Measurements from ENCODE around the gene PRPF4.

Gene PRPF4

DNA sequence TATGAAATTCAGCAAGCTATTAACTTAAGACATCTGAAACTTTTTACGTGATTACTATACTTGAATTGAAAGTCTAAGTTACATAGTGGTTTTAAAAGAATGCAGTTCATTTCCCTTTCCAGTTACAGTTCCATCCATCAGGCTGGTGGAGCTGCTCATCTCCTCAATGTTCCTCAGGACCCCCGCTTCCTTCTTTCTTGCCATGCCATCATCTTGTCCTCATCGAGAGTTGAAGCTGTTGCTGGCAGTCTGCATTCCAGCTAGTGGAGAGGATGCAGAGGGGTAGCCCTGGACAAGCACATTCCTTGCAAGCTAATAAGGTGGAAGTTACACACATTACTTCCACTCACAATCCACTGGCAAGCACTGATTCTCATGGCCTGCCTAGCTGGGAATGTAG, 36.5 kb downstream of the PRPF4 start:
- no peak for DNase-seq (ENCODE audit: low spot score)

DNA sequence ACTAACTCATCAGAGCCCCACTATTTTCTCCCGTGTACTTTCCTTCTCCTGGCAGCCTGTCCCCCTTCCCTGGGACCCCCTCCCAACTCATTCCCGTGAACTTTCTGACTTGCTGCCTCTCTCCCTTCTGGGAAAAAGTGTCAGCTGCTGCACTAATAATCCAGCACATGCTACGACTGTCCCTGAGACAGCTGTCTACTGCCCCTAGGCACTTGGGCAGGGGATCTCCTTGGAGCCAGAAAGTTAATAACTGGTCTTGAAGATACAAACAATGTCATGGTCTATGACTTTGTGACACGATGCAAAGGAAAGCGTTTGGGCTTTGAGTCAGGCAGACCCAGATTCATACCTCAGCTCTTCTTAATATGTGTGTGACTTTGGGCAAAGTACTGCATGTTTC, 37.8 kb downstream of the PRPF4 start:
- no peak for DNase-seq (ENCODE audit: low spot score)

DNA sequence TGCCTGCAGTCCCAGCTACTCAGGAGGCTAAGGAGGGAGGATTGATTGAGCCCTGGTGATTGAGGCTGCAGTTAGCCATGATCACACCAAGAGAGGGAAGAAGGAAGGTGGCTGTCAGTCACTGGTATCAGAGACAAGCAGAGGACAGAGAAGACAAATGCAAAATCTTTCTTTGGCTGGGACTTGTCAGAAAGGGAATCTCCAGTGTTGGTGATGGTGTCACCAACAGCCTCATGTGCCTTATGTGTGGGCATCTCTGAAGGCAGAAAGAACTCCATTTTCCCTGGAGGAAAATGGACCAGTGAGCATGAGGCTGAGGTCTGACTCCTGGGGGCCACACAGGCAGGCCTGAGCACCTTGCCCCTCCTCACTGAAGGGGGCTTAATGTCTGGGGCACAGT, 39.8 kb downstream of the PRPF4 start:
- no peak for DNase-seq (ENCODE audit: low spot score)

DNA sequence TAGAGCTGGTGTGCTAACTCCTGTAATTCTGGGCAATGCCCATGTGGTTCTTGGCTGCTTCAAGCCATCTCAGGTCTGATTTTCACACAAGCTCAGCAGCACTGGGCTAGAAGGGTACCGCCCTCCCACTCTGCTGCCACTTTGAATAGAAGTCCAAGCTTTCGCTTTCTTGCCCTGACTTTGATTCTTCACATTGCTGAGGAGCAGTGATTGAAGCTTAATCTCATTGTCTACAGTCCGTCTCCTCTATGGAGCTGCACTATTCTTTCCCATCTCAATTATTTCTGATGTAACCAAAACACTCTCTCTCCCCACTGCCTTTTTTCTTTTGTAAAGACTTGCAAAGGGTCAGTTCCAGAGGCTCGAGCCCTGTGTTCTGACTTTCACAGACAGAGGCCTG, 40.6 kb downstream of the PRPF4 start:
- no peak for DNase-seq (ENCODE audit: low spot score)

DNA sequence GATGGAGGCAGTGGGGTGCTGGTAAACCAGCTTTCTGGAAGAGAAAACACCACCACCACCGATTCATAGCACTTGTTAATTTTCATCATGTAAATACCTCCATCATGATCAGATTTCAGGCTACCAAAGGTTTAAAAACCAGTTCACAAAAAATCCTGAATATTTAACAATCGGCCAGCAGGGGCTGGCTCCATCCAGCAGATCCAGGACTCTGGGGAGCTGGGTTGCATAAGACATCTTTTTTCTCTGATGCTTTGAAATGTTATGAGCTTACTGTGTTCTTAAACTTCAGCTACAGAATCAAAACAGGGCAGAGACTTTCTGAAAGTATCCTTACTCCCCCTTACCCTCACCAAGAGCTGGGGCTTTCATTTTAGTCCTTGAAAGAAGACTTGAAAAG, 42.3 kb downstream of the PRPF4 start:
- no peak for DNase-seq (ENCODE audit: low spot score)

DNA sequence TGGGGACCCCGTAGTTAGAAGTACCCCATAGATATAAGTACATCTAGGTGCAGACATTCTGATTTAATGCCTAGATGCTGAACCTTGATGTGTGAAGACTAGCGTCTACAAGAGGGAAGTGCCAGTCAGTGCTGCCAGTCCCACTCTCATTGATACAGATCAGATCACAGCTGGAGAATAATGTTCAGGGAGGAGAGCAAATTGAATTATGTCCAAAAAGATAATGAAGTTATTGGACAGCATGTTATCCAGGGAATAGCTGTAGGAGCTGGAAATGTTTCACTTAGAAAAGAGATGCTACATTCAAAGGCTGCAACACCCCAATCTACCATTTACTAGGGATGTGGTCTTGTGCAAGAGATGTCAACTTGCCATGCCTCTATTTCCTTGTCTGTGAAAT, 43.6 kb downstream of the PRPF4 start:
- no peak for DNase-seq (ENCODE audit: low spot score)

DNA sequence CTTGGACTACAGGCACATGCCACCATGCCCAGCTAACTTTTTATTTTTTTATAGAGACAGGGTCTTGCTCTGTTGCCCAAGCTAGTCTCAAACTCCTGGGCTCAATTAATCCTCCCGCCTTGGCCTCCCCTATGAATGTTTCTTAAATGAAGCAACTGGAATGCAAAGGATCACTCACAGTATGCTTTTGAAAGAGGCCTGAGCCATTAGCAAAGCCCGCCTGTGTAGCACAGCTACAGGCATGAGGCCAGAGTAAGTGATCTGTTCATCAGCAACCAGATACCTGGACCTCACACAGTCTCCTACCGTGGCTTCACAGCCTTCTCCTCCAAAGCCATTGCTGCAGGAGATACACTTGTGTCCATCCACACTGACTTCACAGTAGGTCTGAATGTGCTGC, 44.6 kb downstream of the PRPF4 start:
- no peak for DNase-seq (ENCODE audit: low spot score)

DNA sequence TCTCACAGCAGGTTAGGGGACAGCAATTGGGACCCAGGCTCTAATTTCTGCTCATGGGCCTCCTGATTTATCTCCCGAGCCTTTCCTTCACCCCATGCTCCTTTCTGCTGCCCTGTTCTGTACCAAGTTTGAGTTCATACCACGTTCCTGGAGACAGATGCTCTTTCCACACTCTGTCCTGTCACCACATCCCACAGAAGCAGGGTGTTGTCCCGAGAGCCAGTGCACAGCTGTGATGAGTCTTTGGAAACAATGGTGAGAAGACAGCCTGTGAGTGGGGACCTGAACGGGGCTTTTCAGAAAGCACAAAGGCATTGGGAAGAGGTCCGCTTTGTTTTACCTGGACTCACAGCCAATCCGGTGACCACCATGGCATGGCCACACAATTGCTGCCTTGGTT, 47.2 kb downstream of the PRPF4 start:
- no peak for DNase-seq (ENCODE audit: low spot score)

DNA sequence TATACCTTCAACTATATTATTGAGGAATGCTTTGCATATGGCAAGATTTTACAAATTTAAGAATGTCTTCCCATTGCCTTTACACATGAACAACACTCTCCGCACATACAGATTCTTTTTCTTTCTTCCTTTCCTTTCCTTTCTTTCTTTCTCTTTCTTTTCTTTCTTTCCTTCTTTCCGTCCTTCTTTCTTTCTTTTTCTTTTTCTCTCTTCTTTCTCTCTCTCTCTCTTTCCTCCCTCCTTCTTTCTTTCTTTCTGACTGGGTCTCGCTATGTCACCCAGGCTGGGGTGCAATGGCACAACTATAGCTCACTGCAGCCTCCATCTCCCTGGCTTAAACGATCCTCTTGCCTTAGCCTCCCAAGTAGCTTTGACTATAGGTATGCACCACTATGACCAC, 50.8 kb downstream of the PRPF4 start:
- DNase-seq (ENCODE audit: low spot score) = no peak

DNA sequence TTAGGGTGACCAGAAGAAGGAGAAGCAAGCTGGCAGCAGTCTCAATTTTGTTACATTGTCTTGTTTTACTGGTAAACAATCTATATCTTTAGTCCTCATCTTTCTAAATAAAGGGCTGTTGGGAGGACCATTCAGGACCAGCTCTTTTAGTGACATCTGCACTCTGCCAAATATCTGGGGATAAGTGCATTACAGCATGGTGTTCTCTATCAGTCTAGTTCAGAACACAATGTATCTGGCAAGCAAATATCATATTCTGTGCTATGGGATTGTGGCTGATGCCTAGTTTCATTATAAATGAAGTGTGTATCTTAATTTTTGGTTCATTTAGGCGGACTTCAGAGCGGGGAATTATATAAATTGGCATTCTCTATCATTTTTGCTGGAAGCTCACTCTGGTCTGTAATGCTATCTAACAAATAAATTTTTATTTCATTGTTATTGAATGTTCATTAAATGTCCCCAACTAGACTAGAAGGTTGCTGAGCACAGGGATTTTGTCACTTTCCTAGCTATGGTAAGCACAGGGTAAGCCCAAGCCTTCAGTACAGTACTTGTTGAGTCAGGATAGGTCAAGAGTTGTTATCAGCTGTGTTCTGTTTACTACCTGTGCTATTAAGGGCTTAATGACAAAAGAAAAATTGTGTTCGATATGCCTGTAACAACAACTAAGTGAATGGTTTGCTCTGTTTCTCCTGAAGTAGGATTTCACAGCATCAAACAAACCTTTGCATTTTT, 52.8 kb downstream of the PRPF4 start:
- DNase-seq (ENCODE audit: low spot score) = no peak

DNA sequence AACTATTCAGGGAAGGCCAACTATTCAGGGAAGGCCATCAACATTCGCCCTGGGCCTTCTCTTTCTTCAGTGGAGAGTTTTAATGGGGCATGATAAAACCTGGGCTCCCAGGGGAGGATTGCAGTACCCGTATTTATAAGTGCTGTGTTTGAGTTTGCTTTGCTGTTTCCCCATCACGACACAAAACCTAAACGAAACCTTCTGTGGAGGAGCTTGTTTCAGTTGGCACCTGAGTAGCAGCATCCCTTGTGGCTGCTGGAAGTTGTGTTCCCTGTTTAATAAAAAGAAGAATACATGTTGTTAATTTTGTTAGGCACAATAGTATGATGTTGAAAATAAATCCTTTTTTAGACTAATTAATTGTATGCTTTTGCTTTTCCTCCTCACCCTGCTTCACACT, 56.3 kb downstream of the PRPF4 start:
- DNase-seq (ENCODE audit: low spot score) = no peak

DNA sequence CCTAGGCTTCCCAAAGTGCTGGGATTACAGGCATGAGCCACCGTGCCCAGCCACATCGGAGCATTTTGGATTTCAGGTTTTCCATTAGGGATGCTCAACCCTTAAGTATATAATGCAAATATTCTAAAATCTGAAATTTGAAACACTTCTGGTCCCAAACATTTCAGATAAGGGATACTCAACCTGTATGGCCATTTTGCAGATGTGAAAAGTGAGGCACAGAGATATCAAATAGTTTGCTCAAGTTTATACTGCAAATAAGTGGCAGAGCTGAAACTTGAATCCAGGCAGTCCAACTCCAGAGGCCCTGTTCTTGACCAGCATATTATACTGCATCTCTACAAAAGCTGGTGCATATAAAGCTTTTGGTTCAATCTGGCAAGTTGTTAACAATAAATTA, 62.3 kb downstream of the PRPF4 start:
- DNase-seq (ENCODE audit: low spot score) = no peak

DNA sequence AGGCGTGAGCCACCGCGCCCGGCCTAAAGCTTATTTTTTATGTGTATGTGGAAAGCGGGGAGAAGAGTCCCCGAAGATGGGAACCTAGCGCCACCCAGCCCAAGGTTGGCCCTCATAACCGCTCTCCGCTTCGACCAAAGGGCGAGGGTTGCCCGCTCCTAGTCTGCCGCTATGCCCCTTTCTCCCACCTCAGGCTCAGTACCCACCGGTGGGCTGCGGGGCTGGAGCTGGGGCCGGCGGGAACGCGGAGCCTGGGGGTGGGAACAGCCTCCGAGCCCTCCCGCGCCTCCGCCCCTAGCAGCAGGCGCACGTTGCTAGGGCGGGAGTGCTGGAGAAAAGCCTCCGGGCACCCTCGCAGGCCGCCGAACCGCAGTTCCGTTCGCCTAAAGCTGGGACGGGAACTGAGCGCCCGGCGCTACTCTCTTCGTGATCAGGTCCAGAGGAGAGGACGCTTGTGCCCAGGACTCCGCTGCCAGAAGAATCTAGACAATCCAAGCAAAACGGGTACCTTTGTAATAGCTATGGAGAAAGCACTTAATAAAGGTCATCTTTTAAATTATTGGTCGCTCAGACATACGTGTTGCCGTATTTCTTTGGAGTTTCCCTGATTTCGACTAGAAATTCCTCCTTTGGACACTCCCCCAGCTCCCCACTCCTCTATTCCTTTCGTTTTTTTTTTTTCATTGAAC, 64.7 kb downstream of the PRPF4 start, which contains the start of gene WDR31:
Gene WDR31 (minus strand): TSS at position 265 of the 689 bp plus-strand sequence. CDS start 8,253 bp downstream, outside the sequence.
- DNase-seq (ENCODE audit: low spot score) = peak; percentile 86

DNA sequence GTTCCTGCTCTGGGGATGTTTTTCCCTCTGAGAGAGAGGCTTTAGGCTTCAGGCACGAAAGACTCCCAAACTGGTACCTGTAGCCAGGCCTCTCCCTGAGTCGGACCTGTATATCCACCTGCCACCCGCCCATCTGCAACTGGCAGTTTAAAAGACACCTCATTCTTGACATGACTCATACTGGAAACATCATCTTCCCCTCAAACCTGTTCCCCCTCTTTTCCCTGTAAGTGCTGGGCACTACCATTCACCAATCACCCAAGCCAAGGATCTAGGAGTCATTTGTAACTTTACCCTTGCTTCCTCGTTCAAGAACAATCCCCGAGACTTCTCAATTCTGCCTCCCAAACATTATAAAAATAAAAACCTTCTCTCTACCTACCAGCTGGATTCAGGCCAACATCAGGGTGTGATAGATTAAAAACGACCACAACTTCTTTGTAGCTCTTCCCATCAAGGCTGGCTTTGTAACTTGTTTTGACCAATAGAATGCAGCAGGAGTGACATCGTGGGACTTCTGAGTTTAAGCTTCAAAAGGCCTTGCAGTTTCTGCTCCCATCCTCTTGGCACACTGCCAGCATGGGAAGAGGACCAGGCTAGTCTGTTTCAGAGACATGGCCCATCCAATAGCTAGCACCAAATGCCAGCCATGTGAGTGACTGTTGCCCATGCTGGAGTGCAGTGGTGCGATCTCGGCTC, 66.4 kb downstream of the PRPF4 start:
- DNase-seq (ENCODE audit: low spot score) = peak; percentile 31
